Osteocyte (in vitro differentiated cells): ENCODE measurements around the gene XCL2. TPM values are rescaled to one million over a fixed set of nuclear protein-coding genes. Genes with fewer than 3 reads are reported as not detected.

Experiments
- DNase-seq: peaks from one replicate; pipeline ENCODE4 v3.0.0; 2021; ENCODE audit warnings: mixed read lengths; ENCODE audit not compliant: unreplicated experiment; ENCODE audit errors: extremely low spot score
- H3K27ac Mint-ChIP-seq: one replicate; pipeline ENCODE4 v1.8.0; 2021; ENCODE audit warnings: mild to moderate bottlenecking, mixed read lengths; ENCODE audit not compliant: unreplicated experiment
- H3K27me3 Mint-ChIP-seq: one replicate; pipeline ENCODE4 v1.8.0; 2021; ENCODE audit warnings: mixed read lengths; ENCODE audit not compliant: unreplicated experiment
- H3K36me3 Mint-ChIP-seq: one replicate; pipeline ENCODE4 v1.8.0; 2021; ENCODE audit warnings: mixed read lengths; ENCODE audit not compliant: unreplicated experiment
- H3K4me1 Mint-ChIP-seq: one replicate; pipeline ENCODE4 v1.8.0; 2021; ENCODE audit warnings: mixed read lengths; ENCODE audit not compliant: unreplicated experiment
- H3K4me3 Mint-ChIP-seq: one replicate; pipeline ENCODE4 v1.8.0; 2021; ENCODE audit warnings: mild to moderate bottlenecking, moderate library complexity, mixed read lengths; ENCODE audit not compliant: unreplicated experiment
- H3K9me3 Mint-ChIP-seq: one replicate; pipeline ENCODE4 v1.8.0; 2021; ENCODE audit warnings: mixed read lengths; ENCODE audit not compliant: unreplicated experiment
- total RNA-seq: library from RNA; stranded (reverse); gene quantifications from 2 replicates; pipeline ENCODE4 v1.2.1, GENCODE V29; 2021
- TF ChIP-seq, protein P1 (sequence below): fragments of 200-600 bp; sonication (generic); IDR thresholded peaks from 2 replicates; pipeline ENCODE4 v1.5.0; 2021; ENCODE audit warnings: antibody characterized with exemption, mild to moderate bottlenecking, moderate library complexity

The XCL2 gene
- total RNA-seq, 1 donor from 2014 or later, result not detected

DNA sequence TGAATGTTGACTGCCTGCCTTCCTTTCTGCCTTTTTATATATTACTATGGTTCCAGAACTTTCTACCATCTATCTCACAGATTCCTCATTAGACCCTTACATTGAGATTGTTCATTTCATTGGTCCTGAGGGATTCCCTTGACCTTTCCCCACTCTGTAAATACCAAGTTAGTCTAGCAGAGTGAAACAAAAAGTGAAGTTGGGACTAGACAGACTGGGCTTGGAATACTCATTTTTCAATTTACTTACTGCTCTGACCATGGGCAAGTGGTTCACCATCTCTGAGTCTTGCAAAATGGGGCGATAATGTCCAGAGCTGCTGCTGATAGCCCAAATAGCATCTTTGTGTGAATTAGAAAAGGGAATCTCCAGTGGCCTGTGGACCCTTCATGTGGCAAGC, 38.8 kb downstream of the XCL2 start:
- H3K36me3 Mint-ChIP-seq, result no peaks in the 10 kb centered on the region
- DNase-seq, result no peak
- H3K9me3 Mint-ChIP-seq, result no peaks in the 10 kb centered on the region
- peaks cover 9% of the 10 kb centered on the region for H3K4me1 Mint-ChIP-seq
- peaks cover 13% of the 10 kb centered on the region for H3K27me3 Mint-ChIP-seq
- TF ChIP-seq, protein P1, sequence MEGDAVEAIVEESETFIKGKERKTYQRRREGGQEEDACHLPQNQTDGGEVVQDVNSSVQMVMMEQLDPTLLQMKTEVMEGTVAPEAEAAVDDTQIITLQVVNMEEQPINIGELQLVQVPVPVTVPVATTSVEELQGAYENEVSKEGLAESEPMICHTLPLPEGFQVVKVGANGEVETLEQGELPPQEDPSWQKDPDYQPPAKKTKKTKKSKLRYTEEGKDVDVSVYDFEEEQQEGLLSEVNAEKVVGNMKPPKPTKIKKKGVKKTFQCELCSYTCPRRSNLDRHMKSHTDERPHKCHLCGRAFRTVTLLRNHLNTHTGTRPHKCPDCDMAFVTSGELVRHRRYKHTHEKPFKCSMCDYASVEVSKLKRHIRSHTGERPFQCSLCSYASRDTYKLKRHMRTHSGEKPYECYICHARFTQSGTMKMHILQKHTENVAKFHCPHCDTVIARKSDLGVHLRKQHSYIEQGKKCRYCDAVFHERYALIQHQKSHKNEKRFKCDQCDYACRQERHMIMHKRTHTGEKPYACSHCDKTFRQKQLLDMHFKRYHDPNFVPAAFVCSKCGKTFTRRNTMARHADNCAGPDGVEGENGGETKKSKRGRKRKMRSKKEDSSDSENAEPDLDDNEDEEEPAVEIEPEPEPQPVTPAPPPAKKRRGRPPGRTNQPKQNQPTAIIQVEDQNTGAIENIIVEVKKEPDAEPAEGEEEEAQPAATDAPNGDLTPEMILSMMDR, result no peak
- H3K27ac Mint-ChIP-seq, result no peak overlapping the region
- H3K4me3 Mint-ChIP-seq, result no peak overlapping the region

DNA sequence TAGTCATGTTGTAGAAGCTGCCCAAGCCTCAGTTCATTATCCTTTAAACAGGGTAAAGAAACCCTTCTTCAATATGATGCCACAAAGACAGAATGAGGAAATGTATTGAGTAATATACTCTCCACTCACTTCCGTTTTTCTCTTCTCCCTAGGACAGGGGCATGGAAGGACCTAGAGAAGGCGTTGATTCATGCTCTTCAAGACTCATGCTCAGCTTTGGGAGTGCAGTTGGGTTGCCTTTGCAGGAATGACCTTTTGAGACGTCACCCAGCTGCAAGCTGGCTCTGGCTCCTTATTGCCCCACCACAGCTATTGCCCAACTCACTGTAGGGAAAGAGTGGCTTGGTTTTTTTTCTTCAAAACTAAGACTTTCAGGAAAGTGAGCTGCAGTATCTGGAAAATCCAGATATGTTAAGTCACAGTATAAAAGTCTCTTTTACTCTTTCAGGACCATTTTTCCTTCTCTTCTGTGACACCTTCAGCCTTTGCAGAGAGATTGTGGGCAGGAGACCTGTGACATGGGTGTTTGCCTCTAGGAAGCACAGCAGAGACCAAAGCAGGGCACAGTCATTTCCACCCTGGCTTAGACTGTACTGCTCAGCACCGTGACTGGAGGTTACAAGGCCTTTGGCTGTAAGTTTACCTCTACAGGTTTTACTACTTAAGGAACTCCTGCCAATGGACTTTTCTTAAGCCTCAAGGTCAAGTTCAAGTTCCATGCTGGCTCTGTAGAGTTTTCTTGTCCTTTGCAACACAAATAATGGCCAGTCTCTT, 39.5 kb downstream of the XCL2 start:
- Mint-ChIP-seq H3K4me1 (peaks cover 16% of the 10 kb centered on the region), H3K4me3 (no peak overlapping the region), H3K9me3 (no peaks in the 10 kb centered on the region), H3K27ac (no peak overlapping the region), H3K27me3 (peaks cover 9% of the 10 kb centered on the region), H3K36me3 (no peaks in the 10 kb centered on the region)
- DNase-seq, result no peak
- TF ChIP-seq, protein P1, result no peak

DNA sequence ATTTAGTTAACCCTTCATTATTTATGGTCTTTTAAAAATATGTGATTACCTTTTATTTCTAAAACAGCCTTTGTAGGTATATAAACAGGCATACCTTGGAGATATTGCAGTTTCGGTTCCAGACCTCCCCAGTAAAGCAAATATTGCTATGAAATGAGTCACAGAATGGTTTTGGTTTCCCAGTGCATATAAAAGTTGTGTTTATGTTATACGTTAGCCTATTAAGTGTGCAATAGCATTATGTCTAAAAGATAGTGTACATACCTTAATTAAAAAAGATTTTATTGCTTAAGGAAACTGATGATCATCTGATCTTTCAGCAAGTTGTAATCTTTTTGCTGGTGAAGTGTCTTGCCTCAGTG, 44.1 kb downstream of the XCL2 start:
- TF ChIP-seq, protein P1, result no peak
- H3K27ac Mint-ChIP-seq, result no peak overlapping the region
- H3K27me3 Mint-ChIP-seq, result peaks cover 13% of the 10 kb centered on the region
- H3K4me1 Mint-ChIP-seq, result peaks cover 35% of the 10 kb centered on the region
- DNase-seq, result no peak
- no peak overlapping the region for H3K4me3 Mint-ChIP-seq
- H3K9me3 Mint-ChIP-seq, result no peaks in the 10 kb centered on the region
- H3K36me3 Mint-ChIP-seq, result no peaks in the 10 kb centered on the region

DNA sequence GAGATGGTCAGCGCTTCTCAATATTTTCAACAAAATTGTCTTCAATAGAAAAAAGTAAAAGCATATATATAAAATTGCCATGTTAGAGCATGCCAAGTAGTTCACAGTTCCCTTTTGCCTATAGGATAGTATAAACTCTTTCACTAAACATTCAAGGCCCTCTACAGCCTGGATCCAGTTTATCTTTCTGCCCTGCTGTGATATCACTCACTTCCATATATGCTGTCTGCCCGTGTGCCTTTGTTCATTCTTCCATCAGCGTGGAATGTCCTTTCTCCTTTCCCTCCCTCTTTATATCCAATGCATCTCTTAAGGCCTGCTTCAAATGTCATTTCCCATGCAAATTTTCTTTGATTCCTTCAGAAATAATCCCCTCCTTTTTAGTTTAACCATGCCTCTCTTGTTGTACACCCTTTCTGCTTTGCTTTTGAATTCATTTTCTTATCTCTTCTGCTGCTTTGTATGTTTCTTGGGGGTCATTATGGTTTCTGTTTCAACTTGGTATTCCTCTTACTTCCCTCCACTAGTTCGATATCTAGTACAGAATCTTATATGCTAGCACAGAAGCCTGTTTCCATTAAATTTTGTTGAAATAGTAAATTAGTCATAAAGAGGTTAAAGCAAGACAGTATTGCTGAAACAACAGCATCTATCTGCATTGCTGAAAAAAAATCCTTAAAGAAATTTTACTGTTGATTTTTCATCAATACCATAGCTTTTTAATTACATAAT, 44.7 kb downstream of the XCL2 start:
- Mint-ChIP-seq H3K9me3 (no peaks in the 10 kb centered on the region), H3K4me3 (no peak overlapping the region), H3K27ac (peak overlapping the region; percentile 1), H3K27me3 (peaks cover 13% of the 10 kb centered on the region), H3K36me3 (no peaks in the 10 kb centered on the region), H3K4me1 (peaks cover 35% of the 10 kb centered on the region)
- TF ChIP-seq, protein P1, result no peak
- no peak for DNase-seq

DNA sequence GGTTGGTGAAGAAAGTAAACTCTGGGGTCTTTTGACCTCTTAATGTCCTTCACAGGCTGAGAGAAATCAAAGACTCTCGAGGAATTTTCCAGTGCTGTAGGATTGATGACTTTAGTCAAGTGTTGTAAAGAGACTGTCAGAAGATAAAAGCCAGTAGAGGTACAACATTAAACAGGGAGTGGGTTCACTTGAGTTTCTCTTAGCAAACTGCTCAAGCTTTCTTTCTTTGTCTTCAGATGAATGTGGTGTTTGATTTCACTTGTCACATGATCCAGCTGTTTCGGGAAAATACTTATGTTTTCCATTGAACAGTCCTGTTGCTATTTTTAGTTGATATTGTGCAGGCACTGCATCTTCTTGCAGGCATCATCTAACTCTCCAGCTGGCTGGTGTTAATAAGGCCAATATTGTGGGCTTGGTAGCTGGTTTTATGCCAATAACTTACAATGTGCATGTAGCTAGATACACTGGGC, 45.6 kb downstream of the XCL2 start:
- TF ChIP-seq, protein P1, result no peak
- H3K27ac Mint-ChIP-seq, result peak overlapping the region; percentile 67
- H3K36me3 Mint-ChIP-seq, result no peaks in the 10 kb centered on the region
- H3K9me3 Mint-ChIP-seq, result no peaks in the 10 kb centered on the region
- H3K4me3 Mint-ChIP-seq, result no peak overlapping the region
- peaks cover 35% of the 10 kb centered on the region for H3K4me1 Mint-ChIP-seq
- H3K27me3 Mint-ChIP-seq, result peaks cover 15% of the 10 kb centered on the region
- no peak for DNase-seq
